ENCODE data around the gene PACRG. TPM values are rescaled to one million over a fixed set of nuclear protein-coding genes. Genes with fewer than 3 reads are reported as not detected.

The PACRG gene
- total RNA-seq, 6 donors from 2014 or later, result 0.52 to 15.3 (median 3.1) TPM

GRCh38 chr6:163253556-163254213, 525.9 kb downstream of the PACRG start:
- Histone ChIP-seq H3K27me3 (no peaks in the 10 kb centered on the region), H3K4me3 (no peak overlapping the region), H3K36me3 (no peaks in the 10 kb centered on the region), H3K4me1 (no peaks in the 10 kb centered on the region), H3K9me3 (no peaks in the 10 kb centered on the region), H3K27ac (no peak overlapping the region)
- no peak for ATAC-seq (ENCODE audit: low FRiP score in 2 of 2)
- DNase-seq, result no peak
- WGBS, 2 donors, result 76% methylated on average over 9 of the region's 9 CpGs
- TF ChIP-seq POLR2A (IDR thresholded peaks at IDR 0.05) (no peak), POLR2AphosphoS5 (IDR thresholded peaks at IDR 0.05) (no peak), EP300 (IDR thresholded peaks at IDR 0.05) (no peak), CTCF (IDR thresholded peaks at IDR 0.05) (no peak)

GRCh38 chr6:163254341-163254835, 526.6 kb downstream of the PACRG start:
- no peak for DNase-seq
- H3K27me3 ChIP-seq, result no peaks in the 10 kb centered on the region
- 85 to 94% methylated on average over 7 of the region's 7 CpGs for WGBS, 2 donors
- no peak overlapping the region for H3K4me3 ChIP-seq
- H3K27ac ChIP-seq, result no peak overlapping the region
- TF ChIP-seq POLR2A (IDR thresholded peaks at IDR 0.05) (no peak), EP300 (IDR thresholded peaks at IDR 0.05) (no peak), CTCF (IDR thresholded peaks at IDR 0.05) (no peak), POLR2AphosphoS5 (IDR thresholded peaks at IDR 0.05) (no peak)
- no peaks in the 10 kb centered on the region for H3K36me3 ChIP-seq
- H3K4me1 ChIP-seq, result no peaks in the 10 kb centered on the region
- no peak for ATAC-seq (ENCODE audit: low FRiP score in 2 of 2)
- no peaks in the 10 kb centered on the region for H3K9me3 ChIP-seq

- Histone ChIP-seq H3K4me1 (peaks cover 4 to 6% (median 5%) of the 10 kb centered on the region in 4 donors), H3K9me3 (no peaks in the 10 kb centered on the region), H3K4me3 (no peak overlapping the region), H3K27ac (no peak overlapping the region), H3K27me3 (no peaks in the 10 kb centered on the region), H3K36me3 (no peaks in the 10 kb centered on the region)
- TF ChIP-seq CTCF (IDR thresholded peaks at IDR 0.05), result no peak
- TF ChIP-seq POLR2AphosphoS5 (IDR thresholded peaks at IDR 0.05), result no peak
- no peak for TF ChIP-seq EP300 (IDR thresholded peaks at IDR 0.05)
- no peak for TF ChIP-seq POLR2A (IDR thresholded peaks at IDR 0.05)
- DNase-seq (no peak), ATAC-seq (ENCODE audit: low FRiP score in 2 of 2) (no peak)
- WGBS, 2 donors, result 88 to 91% methylated on average over 1 to 2 of the region's 2 CpGs
Observed at GRCh38 chr6:163255265-163255664, 527.5 kb downstream of the PACRG start.

GRCh38 chr6:163259689-163260088, 531.9 kb downstream of the PACRG start:
- 80 to 84% methylated on average over 8 of the region's 8 CpGs for WGBS, 2 donors
- peak overlapping the region in 2 of 4 donors; percentile 21 to 32 for H3K27ac ChIP-seq
- peaks cover 4 to 15% (median 9%) of the 10 kb centered on the region in 4 donors for H3K4me1 ChIP-seq
- H3K4me3 ChIP-seq, result peak overlapping the region in 1 of 4 donors; percentile 38
- no peaks in the 10 kb centered on the region for H3K36me3 ChIP-seq
- DNase-seq (no peak), ATAC-seq (ENCODE audit: low FRiP score in 2 of 2) (no peak)
- no peaks in the 10 kb centered on the region for H3K27me3 ChIP-seq
- no peaks in the 10 kb centered on the region for H3K9me3 ChIP-seq
- TF ChIP-seq EP300 (IDR thresholded peaks at IDR 0.05) (no peak), POLR2A (IDR thresholded peaks at IDR 0.05) (no peak), POLR2AphosphoS5 (IDR thresholded peaks at IDR 0.05) (no peak), CTCF (IDR thresholded peaks at IDR 0.05) (no peak)

Measured in upper lobe of left lung (tissue), 6 donors.